ENCODE measurements around the gene PLEKHF1.
"Not testable (repeated sequence)": the region's sequence is repeated elsewhere in the genome, so short reads cannot be mapped to it uniquely, and the experiment has no call there.

PLEKHF1 gene

GRCh38 chr19:29702161-29702962 is 37.1 kb downstream of the PLEKHF1 start:
- no peak for DNase-seq (ENCODE audit: low read depth in 2 of 2)

- no peak for DNase-seq (ENCODE audit: low read depth in 2 of 2)
Measured at GRCh38 chr19:29702963-29703320, 37.7 kb downstream of the PLEKHF1 start.

DNA sequence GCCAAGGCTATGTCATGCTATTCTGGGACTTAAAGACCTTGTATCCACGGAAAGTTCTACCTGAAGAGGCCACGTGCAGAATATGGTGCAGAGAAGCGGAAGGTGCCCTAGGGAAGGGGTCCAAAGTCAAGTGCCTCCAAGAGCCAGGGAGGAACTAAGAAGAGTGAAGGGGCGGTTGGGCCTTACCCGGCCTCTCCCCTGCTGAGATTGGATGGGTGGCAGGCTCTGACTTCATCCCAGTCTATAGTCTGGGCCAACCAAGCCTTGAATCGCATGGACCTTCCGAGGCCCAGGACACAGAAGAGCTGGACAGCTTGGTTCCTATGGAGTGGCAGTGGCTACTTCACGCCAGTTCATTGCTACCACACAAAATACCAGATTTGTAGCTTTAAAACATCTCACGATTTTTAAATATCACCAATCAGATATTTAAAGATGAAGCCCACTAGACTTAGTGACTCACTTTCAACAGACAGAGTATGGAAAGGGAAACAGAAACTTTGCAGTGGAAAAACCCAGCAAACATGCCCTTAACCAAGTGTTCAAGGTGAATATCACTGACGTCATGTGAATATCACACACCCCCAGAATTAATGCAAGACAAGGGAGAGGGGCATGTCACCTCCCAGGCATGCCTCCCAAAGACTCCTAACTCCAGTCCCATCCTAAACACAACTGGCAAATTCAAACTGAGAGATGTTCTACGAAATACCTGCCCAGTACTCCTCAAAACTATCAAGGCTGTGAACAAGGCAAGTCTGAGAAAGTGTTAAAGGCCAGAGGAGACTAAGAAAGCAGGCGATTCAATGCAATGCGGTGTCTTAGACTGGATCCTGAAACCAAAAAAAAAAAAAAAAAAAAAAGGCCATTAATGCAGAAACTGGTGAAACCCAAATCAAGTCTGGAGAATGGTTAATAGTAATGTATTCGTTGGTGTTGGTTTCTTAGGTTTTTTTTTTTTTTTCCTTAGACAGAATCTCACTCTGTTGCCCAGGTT is 39.6 kb downstream of the PLEKHF1 start:
- DNase-seq (ENCODE audit: low read depth in 2 of 2), result no peak

- DNase-seq (ENCODE audit: low read depth in 2 of 2), result no peak
Measured at GRCh38 chr19:29705706-29706105, 40.4 kb downstream of the PLEKHF1 start.

DNA sequence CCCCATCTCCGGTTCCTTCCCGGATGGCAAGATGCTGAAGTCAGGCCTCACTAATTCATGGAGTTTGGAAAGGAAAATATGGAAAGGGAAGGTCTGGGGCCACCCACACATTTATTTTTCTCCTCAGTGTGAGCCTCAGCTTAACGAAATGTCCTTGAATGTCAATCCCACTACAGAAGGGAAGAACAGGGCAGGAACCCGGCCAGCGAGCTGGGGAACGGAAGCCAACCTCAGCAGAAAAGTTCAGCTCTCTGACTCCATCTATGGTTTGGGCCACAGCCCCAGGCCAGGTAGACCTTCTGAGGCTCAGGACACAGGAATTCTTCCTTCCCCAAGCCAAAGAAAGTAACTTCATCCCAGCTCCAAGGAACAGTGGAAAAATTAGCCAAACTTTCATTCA is 41.4 kb downstream of the PLEKHF1 start:
- DNase-seq (ENCODE audit: low read depth in 2 of 2), result no peak

- no peak for DNase-seq (ENCODE audit: low read depth in 2 of 2)
Measured at GRCh38 chr19:29708554-29709439, 43.5 kb downstream of the PLEKHF1 start.

DNA sequence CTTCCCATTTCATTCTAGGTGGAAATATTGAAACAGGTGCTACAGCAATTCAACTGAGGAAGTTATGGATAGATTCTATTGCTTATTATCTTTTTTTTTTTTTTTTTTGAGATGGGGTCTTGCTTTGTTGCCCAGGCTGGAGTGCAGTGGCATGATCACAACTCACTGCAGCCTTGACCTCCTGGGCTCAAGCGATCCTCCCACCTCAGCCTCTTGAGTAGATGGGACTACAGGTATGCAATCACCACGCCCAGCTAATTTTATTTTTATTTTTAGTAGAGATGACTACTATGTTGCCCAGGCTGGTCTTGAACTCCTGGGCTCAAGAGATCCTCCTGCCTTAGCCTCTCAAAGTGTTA is 44.2 kb downstream of the PLEKHF1 start:
- DNase-seq (ENCODE audit: low read depth in 2 of 2), result not testable (repeated sequence)

DNA sequence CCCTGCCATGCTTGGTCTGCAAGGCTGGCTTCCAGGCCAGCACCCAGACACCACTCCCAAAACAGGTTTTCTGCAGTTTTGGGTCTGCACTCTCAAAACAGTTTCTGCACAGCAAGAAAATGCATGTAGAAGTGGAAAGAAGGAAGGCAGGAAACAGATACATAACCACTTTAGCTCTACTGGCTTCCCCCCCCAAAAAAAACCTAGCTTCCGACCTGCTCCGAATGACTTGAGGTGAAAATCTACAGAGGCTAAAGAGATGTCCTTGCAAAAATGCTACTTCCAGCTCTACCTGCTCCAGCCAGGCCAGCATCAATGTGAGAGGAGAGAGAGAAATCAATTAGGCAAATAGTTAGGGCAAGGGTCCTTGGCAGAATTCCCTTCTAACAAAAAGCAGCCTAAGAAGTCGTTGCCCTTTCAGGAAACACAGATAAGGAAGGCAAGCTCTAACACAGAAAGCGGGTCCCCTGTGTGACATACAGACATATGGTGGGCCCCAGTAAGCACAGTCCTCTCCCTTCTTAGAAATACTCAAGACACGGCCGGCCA is 46.4 kb downstream of the PLEKHF1 start:
- DNase-seq (ENCODE audit: low read depth in 2 of 2), result no peak

- DNase-seq (ENCODE audit: low read depth in 2 of 2), result no peak
Measured at GRCh38 chr19:29712744-29713516, 47.7 kb downstream of the PLEKHF1 start.

DNA sequence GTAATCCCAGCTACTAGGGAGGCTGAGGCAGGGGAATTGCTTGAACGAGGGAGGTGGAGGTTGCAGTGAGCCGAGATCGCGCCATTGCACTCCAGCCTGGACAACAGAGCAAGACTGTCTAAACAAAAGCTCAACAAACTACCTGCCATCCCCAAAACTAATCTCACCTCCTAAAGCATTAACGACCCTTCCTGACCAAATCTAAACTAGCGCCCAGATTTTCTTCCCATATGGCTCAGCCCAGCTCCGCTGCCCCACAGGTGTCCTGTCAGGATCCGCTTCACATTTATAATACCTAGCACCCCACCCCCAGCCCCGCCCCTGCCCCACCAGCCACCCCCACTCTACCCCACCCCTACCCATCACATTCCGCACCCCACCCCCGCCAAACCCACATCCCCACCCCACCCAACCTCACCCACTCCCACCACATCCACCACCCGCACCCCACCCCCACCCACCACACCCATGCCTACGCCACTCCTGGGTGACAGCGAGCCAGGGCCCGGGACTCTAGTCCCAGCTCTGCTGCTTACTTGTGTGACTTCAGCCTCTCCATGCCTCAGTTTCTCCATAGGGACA is 49.2 kb downstream of the PLEKHF1 start:
- DNase-seq (ENCODE audit: low read depth in 2 of 2), result peak in 1 of 2 donors; percentile 40

DNA sequence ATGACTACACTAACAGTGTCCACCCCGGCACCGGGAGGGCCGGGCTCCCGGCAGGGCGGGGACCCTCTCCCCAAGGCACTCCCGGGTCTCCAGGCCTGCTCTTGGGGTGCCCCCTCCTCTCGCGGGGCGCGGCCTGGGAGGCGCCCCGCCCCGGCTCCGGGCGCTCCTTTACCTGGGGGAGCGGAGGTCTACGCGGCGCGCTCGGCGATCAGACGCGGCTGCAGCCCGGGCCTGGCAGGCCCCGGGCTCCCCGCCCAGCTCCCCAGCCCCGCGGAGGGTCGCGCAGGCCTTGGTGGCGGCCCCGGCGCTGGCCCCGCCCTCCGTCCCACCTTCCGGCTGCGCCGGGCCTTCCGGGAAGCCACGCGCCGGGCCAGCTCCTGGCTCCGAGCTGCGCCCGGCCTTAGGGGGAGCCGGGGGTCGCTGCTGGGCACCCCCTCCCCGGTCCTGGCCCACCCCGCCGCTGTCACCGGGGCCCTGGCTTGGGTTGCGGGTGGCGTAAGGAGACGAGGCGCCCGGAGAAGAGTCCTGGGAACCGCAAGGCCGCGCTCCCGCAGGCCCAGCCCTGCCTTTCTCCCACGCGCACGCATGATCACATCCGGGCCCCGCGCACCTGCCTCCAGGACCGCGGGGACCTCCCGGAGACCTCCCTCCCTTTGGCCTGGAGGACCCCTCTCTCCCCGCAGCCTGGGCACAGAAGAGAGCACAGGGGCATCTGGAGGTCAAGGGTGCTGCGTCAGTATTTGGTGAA is 49.9 kb downstream of the PLEKHF1 start, which contains the start of gene C19orf12:
Gene C19orf12, minus strand, starts transcription at position 309 of the 748 bp plus-strand sequence. CDS start 6,848 bp downstream, outside the sequence.
- DNase-seq (ENCODE audit: low read depth in 2 of 2), result peak in 1 of 2 donors; percentile 20

GRCh38 chr19:29715701-29716581 is 50.7 kb downstream of the PLEKHF1 start:
- no peak for DNase-seq (ENCODE audit: low read depth in 2 of 2)

DNA sequence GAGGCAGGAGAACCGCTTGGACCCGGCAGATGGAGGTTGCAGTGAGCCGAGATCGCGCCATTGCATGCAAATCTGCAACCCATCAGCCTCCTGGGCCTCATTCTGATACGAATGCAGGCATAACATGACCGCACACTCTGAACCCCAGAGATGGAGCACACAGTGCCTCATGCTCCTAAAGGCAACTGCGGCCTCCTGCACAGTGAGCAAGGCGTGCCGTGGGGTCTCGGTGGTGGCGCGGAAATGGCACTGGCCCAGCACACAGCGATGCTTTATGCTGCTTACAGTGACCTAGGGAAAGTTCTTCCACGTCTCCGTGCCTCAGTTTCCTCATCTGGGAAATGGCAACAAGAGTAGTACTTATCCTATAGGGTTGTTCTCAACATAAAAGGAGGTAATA is 51.8 kb downstream of the PLEKHF1 start:
- no peak for DNase-seq (ENCODE audit: low read depth in 2 of 2)

DNA sequence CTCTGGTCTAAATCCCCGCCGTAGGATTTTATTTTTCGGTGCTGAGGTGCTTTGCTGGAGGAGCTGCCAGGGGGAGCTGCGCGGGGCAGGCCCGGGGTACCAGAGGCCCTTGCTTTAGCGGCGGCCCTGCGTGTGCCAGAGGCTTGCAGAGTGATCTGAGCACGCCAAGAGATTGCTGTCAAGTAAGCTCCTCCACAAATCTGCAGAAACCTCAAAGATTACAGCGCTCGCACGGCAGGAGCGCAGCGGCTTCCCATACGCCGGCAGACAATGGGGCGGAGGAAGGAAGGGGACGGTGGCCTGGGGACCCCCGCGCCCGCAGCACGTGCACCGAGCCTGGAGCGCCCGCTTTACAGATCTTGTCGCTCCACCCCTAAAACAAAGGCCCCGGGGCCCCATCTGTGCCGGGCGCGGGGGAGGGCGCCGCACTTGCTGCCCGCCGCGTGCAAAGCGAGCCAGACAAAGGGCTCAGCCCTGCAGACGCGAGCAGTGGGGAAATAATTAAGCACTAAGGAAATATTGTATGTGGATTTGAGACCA is 58.9 kb downstream of the PLEKHF1 start:
- DNase-seq (ENCODE audit: low read depth in 2 of 2), result no peak

DNA sequence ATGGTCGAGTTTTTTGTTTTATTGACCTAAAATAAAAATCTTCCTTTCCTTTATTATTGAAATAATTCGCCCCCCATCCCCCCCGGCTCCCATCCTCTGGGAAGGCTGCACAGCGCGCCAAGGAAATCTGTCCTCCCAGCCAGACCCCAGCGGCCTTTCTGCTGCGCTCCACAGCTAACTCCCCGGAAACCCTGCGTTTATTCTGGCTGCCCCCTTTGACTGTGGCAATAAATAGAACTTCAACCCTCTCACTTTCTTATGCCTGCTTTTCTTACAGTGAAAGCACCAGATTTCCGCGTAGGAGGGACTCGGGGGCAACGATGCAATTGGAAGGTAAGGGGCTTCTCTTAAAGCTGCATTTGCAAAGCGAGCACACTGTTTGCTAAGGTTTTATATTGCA is 59.5 kb downstream of the PLEKHF1 start:
- DNase-seq (ENCODE audit: low read depth in 2 of 2), result no peak

Data from stimulated activated CD8-positive, alpha-beta memory T cell treated with anti-CD3 and anti-CD28 coated beads, Interleukin-2, amount 100 ng/mL, for 1 hour (primary cell).